ENCODE measurements around the gene CMC2. TPM values are rescaled to one million over a fixed set of nuclear protein-coding genes. Genes with fewer than 3 reads are reported as not detected.

The CMC2 gene
- total and polyA plus RNA-seq, 2 of the 13 experiments (the other 11 are each of a cell fraction or from before 2014, with no cell fraction given): 116 to 129 TPM

GRCh38 chr16:81035398-81035974 lies 28.8 kb upstream of the CMC2 start, which contains the start of gene ATMIN (continued):
- TF ChIP-seq JARID2 (CRISPR knock-in tag; IDR thresholded peaks at IDR 0.05; ENCODE audit: insufficient replicate concordance) (no peak), BORCS8-MEF2B (CRISPR knock-in tag; IDR thresholded peaks at IDR 0.05) (peak; percentile 18; the same call in 1 of the 2 replicates), KDM3A (CRISPR knock-in tag; IDR thresholded peaks at IDR 0.05; ENCODE audit: low read depth) (peak; percentile 64; the same call in 1 of the 2 replicates), ZNF432 (CRISPR knock-in tag; IDR thresholded peaks at IDR 0.05; ENCODE audit: borderline replicate concordance) (no peak), AKNA (CRISPR knock-in tag; IDR thresholded peaks at IDR 0.05; ENCODE audit: borderline replicate concordance) (no peak), ZFX (CRISPR knock-in tag; IDR thresholded peaks at IDR 0.05; ENCODE audit: low read depth) (peak; percentile 47; the same call in 1 of the 2 replicates), HOXA5 (CRISPR knock-in tag; IDR thresholded peaks at IDR 0.05) (no peak), ZNF776 (CRISPR knock-in tag; IDR thresholded peaks at IDR 0.05) (no peak; the same call in 1 of the 2 replicates), HOXA3 (CRISPR knock-in tag; IDR thresholded peaks at IDR 0.05) (peak; percentile 67; the same call in 1 of the 2 replicates), ZNF10 (CRISPR knock-in tag; IDR thresholded peaks at IDR 0.05; ENCODE audit: borderline replicate concordance, low read depth) (no peak), ZNF567 (CRISPR knock-in tag; IDR thresholded peaks at IDR 0.05; ENCODE audit: borderline replicate concordance) (0 out of 2 replicates have a peak, but pooled peaks have one; percentile 71), ZKSCAN8 (CRISPR knock-in tag; IDR thresholded peaks at IDR 0.05; ENCODE audit: borderline replicate concordance) (peak; percentile 59; the same call in 1 of the 2 replicates), ELF3 (CRISPR knock-in tag; IDR thresholded peaks at IDR 0.05) (peak; percentile 70), ZNF564 (CRISPR knock-in tag; IDR thresholded peaks at IDR 0.05) (no peak), GZF1 (CRISPR knock-in tag; IDR thresholded peaks at IDR 0.05) (no peak), SRF (IDR thresholded peaks at IDR 0.05; ENCODE audit: low read depth, low read length) (peak; percentile 66; the same call in 1 of the 2 replicates), ZBTB7B (CRISPR knock-in tag; IDR thresholded peaks at IDR 0.05) (peak; percentile 31; the same call in 1 of the 2 replicates), TEAD3 (CRISPR knock-in tag; optimal IDR thresholded peaks at IDR 0.05; ENCODE audit: borderline replicate concordance) (peak; percentile 52)
- TF ChIP-seq, protein P1, sequence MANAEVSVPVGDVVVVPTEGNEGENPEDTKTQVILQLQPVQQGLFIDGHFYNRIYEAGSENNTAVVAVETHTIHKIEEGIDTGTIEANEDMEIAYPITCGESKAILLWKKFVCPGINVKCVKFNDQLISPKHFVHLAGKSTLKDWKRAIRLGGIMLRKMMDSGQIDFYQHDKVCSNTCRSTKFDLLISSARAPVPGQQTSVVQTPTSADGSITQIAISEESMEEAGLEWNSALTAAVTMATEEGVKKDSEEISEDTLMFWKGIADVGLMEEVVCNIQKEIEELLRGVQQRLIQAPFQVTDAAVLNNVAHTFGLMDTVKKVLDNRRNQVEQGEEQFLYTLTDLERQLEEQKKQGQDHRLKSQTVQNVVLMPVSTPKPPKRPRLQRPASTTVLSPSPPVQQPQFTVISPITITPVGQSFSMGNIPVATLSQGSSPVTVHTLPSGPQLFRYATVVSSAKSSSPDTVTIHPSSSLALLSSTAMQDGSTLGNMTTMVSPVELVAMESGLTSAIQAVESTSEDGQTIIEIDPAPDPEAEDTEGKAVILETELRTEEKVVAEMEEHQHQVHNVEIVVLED (CRISPR knock-in tag; IDR thresholded peaks at IDR 0.05; ENCODE audit: borderline replicate concordance): 0 out of 2 replicates have a peak, but pooled peaks have one; percentile 10
- TF ChIP-seq, protein P2, sequence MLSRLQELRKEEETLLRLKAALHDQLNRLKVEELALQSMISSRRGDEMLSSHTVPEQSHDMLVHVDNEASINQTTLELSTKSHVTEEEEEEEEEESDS (CRISPR knock-in tag; IDR thresholded peaks at IDR 0.05; ENCODE audit: borderline replicate concordance): no peak
- TF ChIP-seq, protein P3, sequence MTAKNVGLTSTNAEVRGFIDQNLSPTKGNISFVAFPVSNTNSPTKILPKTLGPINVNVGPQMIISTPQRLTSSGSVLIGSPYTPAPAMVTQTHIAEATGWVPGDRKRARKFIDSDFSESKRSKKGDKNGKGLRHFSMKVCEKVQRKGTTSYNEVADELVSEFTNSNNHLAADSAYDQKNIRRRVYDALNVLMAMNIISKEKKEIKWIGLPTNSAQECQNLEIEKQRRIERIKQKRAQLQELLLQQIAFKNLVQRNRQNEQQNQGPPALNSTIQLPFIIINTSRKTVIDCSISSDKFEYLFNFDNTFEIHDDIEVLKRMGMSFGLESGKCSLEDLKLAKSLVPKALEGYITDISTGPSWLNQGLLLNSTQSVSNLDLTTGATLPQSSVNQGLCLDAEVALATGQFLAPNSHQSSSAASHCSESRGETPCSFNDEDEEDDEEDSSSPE (CRISPR knock-in tag; IDR thresholded peaks at IDR 0.05): peak; percentile 55; the same call in 1 of the 2 replicates
